ENCODE data around the gene MRPL18.
A peak's percentile ranks its signal among the peaks of the same experiment; 100 is the strongest.

The MRPL18 gene

DNA sequence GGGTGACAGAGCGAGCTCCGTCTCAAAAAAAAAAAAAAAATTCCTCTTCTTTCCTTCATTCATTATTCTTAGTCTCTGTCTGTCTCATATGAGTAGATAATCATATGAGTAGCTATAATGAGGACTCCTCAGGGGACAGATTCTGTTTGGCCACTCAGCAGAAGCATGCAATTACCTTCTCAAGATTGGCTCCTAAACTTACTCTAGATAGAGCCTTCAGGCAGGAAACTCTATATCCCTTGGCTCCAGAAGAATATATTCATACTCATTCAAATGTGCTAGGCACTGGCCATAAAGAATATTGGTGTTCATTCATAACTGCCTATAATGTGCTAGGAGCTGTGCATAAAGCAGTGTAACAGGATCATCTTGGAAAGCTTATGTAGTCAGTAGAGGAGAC lies 30.6 kb upstream of the MRPL18 start:
- in situ Hi-C loops (cut with HindIII; ENCODE audit: low pct_unique_long_range_greater_than_20kb, low sequenced_read_pairs): no loop called here
- TF ChIP-seq JUND (IDR thresholded peaks at IDR 0.05; ENCODE audit: low read depth): no peak
- DNase-seq (ENCODE audit: low read depth in 1 of 2, low spot score in 1 of 2): no peak

DNA sequence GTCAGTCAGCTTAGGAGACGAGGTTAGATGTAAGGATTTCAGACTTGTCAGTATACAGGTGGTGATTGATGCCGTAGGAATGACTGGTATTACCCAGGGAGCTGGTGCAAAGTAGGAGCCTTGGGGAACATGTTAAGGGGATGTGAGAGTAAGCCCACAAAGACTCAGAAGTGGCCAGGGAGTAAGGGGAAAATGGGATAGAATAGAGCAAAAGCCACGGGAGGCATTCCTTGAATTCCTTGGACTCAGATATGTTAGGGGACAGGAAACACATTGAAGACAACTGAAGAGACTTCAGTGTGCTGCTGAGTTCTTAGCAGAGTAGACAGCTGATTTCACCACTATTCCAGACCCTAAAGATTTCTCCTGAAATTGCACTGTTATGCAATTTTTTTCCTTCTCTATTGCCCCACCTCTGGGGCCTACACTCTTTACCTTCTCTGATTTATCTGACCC lies 29.6 kb upstream of the MRPL18 start:
- TF ChIP-seq JUND (IDR thresholded peaks at IDR 0.05; ENCODE audit: low read depth): no peak
- in situ Hi-C loops (cut with HindIII; ENCODE audit: low pct_unique_long_range_greater_than_20kb, low sequenced_read_pairs): no loop called here
- no peak for DNase-seq (ENCODE audit: low read depth in 1 of 2, low spot score in 1 of 2)

DNA sequence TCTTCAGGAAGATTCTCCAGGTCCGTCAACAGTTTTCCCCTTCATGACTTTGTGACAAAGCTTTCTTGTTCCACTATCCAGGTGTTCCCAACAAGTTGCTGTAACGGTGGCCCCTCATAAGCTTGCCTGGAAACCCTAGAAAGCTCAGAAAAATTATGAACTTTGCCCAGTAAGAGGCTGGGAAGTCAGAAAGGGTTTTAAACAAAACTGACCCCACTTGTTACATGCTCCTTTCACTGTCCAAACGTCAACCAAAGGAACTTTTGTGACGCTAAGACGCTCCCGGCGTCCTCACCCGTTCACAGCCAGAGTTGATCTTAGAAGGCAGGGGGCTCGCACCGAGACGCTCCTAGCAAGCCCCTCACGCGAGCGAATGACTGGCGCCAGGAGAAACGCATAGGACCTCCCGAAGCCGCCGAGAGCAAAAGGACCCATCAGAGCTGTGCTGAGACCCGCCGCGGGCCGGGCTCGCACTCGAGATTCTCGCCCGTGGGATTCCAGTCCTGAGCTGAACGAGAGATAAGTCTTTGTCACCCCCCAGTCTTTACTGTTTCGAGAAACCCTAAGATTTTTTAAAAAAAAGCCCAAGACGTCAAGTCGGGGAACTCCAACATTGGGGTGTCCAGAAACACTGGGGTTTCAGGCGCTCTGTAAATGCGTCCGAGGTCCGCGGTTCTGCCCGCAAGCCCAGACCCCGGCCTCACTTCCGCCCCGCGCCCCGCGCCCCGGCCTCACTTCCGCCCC lies 29.0 kb upstream of the MRPL18 start:
- DNase-seq (ENCODE audit: low read depth in 1 of 2, low spot score in 1 of 2): no peak
- in situ Hi-C loops (cut with HindIII; ENCODE audit: low pct_unique_long_range_greater_than_20kb, low sequenced_read_pairs): no loop called here
- TF ChIP-seq JUND (IDR thresholded peaks at IDR 0.05; ENCODE audit: low read depth): no peak

DNA sequence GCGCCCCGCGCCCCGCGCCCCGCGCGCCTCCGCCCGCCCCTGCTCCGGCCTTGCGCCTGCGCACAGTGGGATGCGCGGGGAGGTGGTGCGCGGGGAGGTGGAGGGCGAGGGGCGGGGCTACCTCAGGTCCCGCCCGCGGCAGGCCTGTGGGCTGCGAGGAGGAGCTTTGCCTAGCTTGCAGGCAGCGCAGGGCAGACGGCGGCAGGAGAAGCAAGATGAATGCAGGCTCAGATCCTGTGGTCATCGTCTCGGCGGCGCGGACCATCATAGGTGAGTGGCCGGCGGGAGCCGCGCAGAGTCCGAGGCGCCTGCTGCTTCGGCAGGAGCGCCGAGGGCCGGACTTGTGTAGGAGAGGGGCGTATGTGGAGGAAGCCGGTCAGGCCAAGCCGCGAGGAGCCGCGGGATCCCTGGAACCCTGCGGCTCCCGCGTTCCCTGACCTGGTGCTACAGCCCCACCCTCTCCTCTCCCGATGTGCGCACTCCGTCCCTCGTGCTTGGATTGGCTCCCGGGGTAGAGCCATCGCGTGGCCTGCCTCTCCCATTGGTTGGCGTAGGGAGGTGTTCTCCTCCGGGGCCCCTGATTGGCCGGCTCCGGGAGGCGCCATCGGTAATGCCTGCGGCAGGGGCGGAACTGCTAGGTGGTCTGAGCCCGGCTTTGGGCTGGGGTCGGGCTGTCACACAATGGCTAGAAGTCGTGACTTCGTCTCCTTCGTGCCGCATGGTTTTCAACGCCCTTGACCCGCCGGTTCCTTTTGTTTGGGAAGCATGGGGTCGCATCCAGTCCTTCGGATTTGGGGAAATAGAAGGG lies 28.2 kb upstream of the MRPL18 start, which contains the start of gene ACAT2:
TSS of gene ACAT2 (plus strand) at position 173 of the 808 bp plus-strand sequence. CDS start at position 216, 43 bp downstream.
- DNase-seq (ENCODE audit: low read depth in 1 of 2, low spot score in 1 of 2): peak; percentile 87 to 92
- no peak for TF ChIP-seq JUND (IDR thresholded peaks at IDR 0.05; ENCODE audit: low read depth)
- in situ Hi-C loops (cut with HindIII; ENCODE audit: low pct_unique_long_range_greater_than_20kb, low sequenced_read_pairs): no loop called here

DNA sequence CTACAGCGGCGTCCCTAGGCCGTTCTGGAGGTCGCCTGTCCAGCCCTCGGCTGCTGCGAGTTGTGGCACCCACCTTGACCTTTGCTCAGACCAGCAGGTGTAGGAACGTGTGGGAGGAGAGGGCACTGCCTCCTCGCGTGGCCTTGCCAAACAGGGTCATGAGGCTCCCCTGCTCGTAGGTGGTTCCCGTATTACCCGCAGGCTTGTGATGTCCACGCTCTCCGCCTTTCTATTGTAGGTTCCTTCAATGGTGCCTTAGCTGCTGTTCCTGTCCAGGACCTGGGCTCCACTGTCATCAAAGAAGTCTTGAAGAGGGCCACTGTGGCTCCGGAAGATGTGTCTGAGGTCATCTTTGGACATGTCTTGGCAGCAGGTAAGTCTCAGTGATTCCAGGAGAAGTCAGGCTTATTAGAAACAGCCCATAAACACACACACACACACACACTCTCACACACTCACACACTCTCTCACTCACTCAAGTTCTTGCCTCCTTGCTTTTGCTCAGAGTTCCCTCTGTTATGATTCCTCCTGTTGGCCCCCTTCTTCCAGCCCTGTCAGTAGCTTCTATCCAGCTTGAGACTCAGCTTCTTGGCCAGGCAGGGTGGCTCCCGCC lies 27.5 kb upstream of the MRPL18 start:
- no peak for DNase-seq (ENCODE audit: low read depth in 1 of 2, low spot score in 1 of 2)
- no peak for TF ChIP-seq JUND (IDR thresholded peaks at IDR 0.05; ENCODE audit: low read depth)
- in situ Hi-C loops (cut with HindIII; ENCODE audit: low pct_unique_long_range_greater_than_20kb, low sequenced_read_pairs): no loop called here

DNA sequence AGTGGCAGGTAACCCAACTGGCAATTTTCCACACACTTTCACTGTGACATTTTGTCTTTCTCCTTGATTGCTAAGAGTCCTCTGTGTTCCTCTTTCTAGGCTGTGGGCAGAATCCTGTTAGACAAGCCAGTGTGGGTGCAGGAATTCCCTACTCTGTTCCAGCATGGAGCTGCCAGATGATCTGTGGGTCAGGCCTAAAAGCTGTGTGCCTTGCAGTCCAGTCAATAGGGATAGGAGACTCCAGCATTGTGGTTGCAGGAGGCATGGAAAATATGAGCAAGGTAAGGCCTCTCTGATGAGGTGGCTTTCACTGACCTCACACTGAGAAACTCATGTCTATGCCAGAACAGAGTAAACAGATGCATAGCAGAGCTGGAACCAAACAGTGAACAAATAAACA lies 23.4 kb upstream of the MRPL18 start:
- TF ChIP-seq JUND (IDR thresholded peaks at IDR 0.05; ENCODE audit: low read depth): no peak
- DNase-seq (ENCODE audit: low read depth in 1 of 2, low spot score in 1 of 2): no peak

DNA sequence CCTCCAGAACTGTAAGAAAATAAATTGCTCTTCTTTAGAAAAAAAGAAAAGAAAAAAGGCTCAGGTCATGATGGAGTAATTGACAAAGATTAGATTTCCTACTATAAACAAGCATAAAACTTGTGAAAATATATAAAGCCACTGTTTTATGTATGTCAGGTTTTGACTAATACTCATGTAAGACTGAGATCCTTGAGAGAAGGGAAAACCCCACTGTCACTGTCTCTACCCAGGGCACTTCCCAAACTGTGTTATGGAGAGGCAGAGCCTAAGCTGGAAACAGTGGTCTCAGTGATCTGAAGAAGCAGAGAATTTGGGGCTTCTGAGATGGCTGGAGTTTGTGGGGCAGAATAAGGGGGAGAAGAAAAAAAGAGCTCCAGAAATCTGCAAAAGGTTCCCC lies 20.8 kb upstream of the MRPL18 start:
- TF ChIP-seq JUND (IDR thresholded peaks at IDR 0.05; ENCODE audit: low read depth): no peak
- DNase-seq (ENCODE audit: low read depth in 1 of 2, low spot score in 1 of 2): no peak
- in situ Hi-C loops (cut with HindIII; ENCODE audit: low pct_unique_long_range_greater_than_20kb, low sequenced_read_pairs): no loop called here

More for the DNA sequence above, 23.4 kb upstream of the MRPL18 start:
- in situ Hi-C loops (cut with HindIII; ENCODE audit: low pct_unique_long_range_greater_than_20kb, low sequenced_read_pairs): no loop called here

DNA sequence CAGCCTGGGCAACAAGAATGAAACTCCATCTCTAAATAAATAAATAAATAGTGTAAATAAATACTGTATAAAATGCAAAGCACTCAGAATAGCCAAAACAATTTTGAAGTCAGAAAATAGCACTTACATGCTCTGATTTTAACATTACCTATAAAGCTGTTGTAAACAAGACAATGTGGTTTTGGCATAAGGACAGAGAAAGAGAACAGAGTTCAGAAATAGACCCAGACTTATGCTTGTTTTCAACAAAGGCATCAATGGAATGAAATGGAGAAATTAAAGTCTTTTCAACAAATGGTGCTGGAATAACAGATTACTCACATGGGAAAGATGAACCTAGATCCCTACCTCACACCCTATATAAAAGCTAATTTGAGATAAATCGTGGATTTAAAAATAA lies 18.1 kb upstream of the MRPL18 start:
- TF ChIP-seq JUND (IDR thresholded peaks at IDR 0.05; ENCODE audit: low read depth): no peak
- in situ Hi-C loops (cut with HindIII; ENCODE audit: low pct_unique_long_range_greater_than_20kb, low sequenced_read_pairs): no loop called here
- DNase-seq (ENCODE audit: low read depth in 1 of 2, low spot score in 1 of 2): no peak

DNA sequence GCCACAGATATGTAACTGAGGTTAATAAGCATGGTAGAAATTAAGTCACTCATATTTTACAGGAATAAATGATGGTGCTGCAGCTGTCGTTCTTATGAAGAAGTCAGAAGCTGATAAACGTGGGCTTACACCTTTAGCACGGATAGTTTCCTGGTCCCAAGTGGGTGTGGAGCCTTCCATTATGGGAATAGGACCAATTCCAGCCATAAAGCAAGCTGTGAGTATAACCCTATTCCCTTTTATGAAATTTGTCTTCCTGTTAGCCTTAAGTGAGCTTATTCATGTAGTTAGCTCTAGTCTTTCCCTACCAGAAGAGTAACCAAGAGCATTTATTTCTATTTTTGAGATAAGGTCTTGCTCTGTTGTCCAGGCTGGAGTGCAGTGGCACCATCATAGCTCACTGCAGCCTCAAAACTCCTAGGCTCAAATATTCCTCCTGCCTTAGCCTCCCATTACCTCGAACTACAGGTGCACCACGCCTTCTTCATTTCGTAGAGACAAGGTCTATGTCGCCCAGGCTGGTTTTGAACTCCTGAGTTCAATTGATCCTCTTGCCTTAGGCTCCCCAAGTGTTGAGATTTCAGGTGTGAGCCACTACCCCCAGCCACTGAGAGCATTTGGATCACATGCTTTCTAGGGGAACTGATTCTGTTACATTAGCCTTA lies 12.9 kb upstream of the MRPL18 start:
- in situ Hi-C loops (cut with HindIII; ENCODE audit: low pct_unique_long_range_greater_than_20kb, low sequenced_read_pairs): no loop called here
- DNase-seq (ENCODE audit: low read depth in 1 of 2, low spot score in 1 of 2): no peak
- no peak for TF ChIP-seq JUND (IDR thresholded peaks at IDR 0.05; ENCODE audit: low read depth)

DNA sequence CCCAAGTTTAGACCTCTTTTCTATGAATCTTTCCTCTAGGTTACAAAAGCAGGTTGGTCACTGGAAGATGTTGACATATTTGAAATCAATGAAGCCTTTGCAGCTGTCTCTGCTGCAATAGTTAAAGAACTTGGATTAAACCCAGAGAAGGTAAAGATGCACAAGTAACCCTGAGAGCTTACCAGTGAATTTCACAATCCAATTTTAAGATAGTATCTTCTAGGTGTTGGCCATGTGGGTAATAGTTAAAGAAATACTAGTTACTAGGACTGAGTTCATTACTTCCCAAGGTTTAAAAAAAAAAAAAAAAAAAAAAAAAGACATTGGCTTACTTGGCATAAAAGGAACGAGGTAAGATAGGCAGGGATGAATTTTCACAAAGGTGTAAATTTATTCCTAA lies 12.1 kb upstream of the MRPL18 start:
- no peak for TF ChIP-seq JUND (IDR thresholded peaks at IDR 0.05; ENCODE audit: low read depth)
- no peak for DNase-seq (ENCODE audit: low read depth in 1 of 2, low spot score in 1 of 2)
- in situ Hi-C loops (cut with HindIII; ENCODE audit: low pct_unique_long_range_greater_than_20kb, low sequenced_read_pairs): no loop called here

DNA sequence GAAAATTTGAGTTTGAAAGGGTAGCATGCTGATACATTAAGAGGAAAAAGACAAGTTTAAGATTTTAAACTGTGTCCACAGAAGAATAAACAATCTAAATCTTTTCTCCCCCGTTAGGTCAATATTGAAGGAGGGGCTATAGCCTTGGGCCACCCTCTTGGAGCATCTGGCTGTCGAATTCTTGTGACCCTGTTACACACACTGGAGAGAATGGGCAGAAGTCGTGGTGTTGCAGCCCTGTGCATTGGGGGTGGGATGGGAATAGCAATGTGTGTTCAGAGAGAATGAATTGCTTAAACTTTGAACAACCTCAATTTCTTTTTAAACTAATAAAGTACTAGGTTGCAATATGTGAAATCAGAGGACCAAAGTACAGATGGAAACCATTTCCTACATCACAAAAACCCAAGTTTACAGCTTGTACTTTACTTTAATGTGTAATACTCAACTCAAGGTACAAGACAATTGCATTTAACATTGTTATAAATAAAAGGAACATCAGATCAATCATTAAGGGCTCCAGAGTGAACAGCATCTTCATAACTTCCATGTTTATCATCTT lies 11.6 kb upstream of the MRPL18 start:
- in situ Hi-C loops (cut with HindIII; ENCODE audit: low pct_unique_long_range_greater_than_20kb, low sequenced_read_pairs): no loop called here

DNA sequence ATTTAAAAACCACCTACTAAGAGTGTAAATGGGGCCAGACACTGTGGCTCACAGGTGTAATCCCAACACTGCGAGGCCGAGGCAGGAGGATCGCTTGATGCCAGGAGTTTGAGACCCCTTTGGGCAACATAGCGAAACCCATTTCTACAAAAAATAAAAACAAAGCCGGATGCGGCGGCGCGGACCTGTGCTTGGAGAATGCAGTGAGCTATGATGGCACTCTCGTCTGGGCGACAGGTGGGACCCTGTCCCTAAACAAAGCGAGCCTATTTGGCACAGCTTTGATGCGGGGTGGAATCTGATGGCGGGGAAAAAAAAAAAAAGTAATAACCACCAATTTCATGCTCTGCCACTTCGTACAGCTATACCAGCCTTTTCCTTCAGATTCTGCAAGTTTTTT lies 2.0 kb upstream of the MRPL18 start:
- DNase-seq (ENCODE audit: low read depth in 1 of 2, low spot score in 1 of 2): no peak
- in situ Hi-C loops (cut with HindIII; ENCODE audit: low pct_unique_long_range_greater_than_20kb, low sequenced_read_pairs): no loop called here
- TF ChIP-seq JUND (IDR thresholded peaks at IDR 0.05; ENCODE audit: low read depth): no peak

More for the DNA sequence above, 11.6 kb upstream of the MRPL18 start:
- TF ChIP-seq JUND (IDR thresholded peaks at IDR 0.05; ENCODE audit: low read depth): no peak
- DNase-seq (ENCODE audit: low read depth in 1 of 2, low spot score in 1 of 2): no peak

All from T47D (cell line).